ENCODE measurements around the gene RASGRP2.

DNA sequence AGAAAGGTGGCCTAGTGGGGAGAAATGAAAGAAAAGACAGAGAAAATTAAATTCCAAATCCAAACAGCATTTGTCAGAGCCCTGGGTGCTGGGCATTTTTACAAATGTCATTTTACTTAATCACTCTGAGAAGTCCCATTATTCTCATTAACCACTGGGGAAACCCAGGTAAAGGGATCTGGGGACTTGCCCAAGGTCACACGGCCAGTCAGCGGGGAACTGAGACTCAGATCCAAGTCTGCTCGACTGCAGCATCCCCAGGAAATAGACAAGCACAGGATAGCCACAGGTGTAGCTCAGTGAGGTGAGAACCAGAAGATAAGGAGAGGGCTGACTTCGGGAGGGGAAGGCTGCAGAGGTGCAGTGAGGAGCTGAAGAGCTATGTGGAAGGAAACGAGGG lies 28.8 kb downstream of the RASGRP2 start:
- no peak for TF ChIP-seq EZH2 (IDR thresholded peaks at IDR 0.05; ENCODE audit: low read length, missing control alignments)
- TF ChIP-seq, protein P1, sequence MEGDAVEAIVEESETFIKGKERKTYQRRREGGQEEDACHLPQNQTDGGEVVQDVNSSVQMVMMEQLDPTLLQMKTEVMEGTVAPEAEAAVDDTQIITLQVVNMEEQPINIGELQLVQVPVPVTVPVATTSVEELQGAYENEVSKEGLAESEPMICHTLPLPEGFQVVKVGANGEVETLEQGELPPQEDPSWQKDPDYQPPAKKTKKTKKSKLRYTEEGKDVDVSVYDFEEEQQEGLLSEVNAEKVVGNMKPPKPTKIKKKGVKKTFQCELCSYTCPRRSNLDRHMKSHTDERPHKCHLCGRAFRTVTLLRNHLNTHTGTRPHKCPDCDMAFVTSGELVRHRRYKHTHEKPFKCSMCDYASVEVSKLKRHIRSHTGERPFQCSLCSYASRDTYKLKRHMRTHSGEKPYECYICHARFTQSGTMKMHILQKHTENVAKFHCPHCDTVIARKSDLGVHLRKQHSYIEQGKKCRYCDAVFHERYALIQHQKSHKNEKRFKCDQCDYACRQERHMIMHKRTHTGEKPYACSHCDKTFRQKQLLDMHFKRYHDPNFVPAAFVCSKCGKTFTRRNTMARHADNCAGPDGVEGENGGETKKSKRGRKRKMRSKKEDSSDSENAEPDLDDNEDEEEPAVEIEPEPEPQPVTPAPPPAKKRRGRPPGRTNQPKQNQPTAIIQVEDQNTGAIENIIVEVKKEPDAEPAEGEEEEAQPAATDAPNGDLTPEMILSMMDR (conservative IDR thresholded peaks at IDR 0.05 in 1 of 2, IDR thresholded peaks at IDR 0.05 in 1 of 2; ENCODE audit: low read depth in 1 of 2, low read length in 2 of 2), result no peak
